DND-41 (cell line): ENCODE measurements around the gene RASD1.

Experiments used
- ATAC-seq: fragments of 200-7000 bp; cut with Tn5 transposase; 3 replicates; pipeline ENCODE4 v1.9.1; 2021; ENCODE audit warnings: low read depth; ENCODE audit not compliant: insufficient read depth
- DNase-seq: peaks from one replicate; pipeline ENCODE4 v3.0.0-alpha.2; 2020
- H2AFZ ChIP-seq: 2 replicates; pipeline ENCODE4 v1.6.0; 2012; ENCODE audit warnings: low read depth, low read length
- H3K27ac ChIP-seq: 2 replicates; pipeline ENCODE4 v1.5.1; 2012; ENCODE audit warnings: low read length, inconsistent platforms
- H3K27me3 ChIP-seq: fragments of 200-600 bp; sonication (generic); 2 replicates; pipeline ENCODE4 v1.6.0; 2012; ENCODE audit warnings: low read length, mild to moderate bottlenecking, inconsistent platforms; ENCODE audit not compliant: insufficient read depth, poor library complexity
- H3K36me3 ChIP-seq: 2 replicates; pipeline ENCODE4 v1.5.1; 2012; ENCODE audit warnings: low read length, inconsistent platforms; ENCODE audit not compliant: insufficient read depth
- H3K4me1 ChIP-seq: 2 replicates; pipeline ENCODE4 v1.5.1; 2012; ENCODE audit warnings: mild to moderate bottlenecking, low read length; ENCODE audit not compliant: insufficient read depth
- H3K4me2 ChIP-seq: 2 replicates; pipeline ENCODE4 v1.6.0; 2012; ENCODE audit warnings: mild to moderate bottlenecking, moderate library complexity, low read length, inconsistent platforms; ENCODE audit not compliant: insufficient read depth
- H3K4me3 ChIP-seq, 2 experiments: fragments of 200-600 bp in 1 of 2; shearing (Covaris generic) in 1 of 2; 2 replicates each; pipeline ENCODE4 v1.5.1; 2012 to 2016; ENCODE audit warnings: inconsistent platforms in 2 of 2, low read length in 2 of 2, mild to moderate bottlenecking in 2 of 2, low read depth in 1 of 2, moderate library complexity in 1 of 2
- H3K79me2 ChIP-seq: 2 replicates; pipeline ENCODE4 v1.6.0; 2012; ENCODE audit warnings: low read length, inconsistent platforms; ENCODE audit not compliant: insufficient read depth
- H3K9ac ChIP-seq: 2 replicates; pipeline ENCODE4 v1.6.0; 2012; ENCODE audit warnings: low read depth, mild to moderate bottlenecking, inconsistent platforms, low read length, moderate library complexity
- H3K9me3 ChIP-seq: 2 replicates; pipeline ENCODE4 v1.5.1; 2012; ENCODE audit warnings: low read length, moderate library complexity, mild to moderate bottlenecking, inconsistent platforms; ENCODE audit not compliant: insufficient read depth, severe bottlenecking
- H4K20me1 ChIP-seq: 2 replicates; pipeline ENCODE4 v1.6.0; 2012; ENCODE audit warnings: low read length; ENCODE audit not compliant: insufficient read depth
- EZH2 ChIP-seq: IDR thresholded peaks from 3 replicates; pipeline ENCODE4 v1.6.1; 2012; ENCODE audit warnings: borderline replicate concordance, low read depth, mild to moderate bottlenecking, moderate library complexity, low read length, inconsistent platforms; ENCODE audit not compliant: severe bottlenecking
- TF ChIP-seq, protein P1 (sequence below): IDR thresholded peaks from 2 replicates; pipeline ENCODE4 v1.5.1; 2012; ENCODE audit warnings: borderline replicate concordance, low read length, moderate library complexity, mild to moderate bottlenecking; ENCODE audit not compliant: poor library complexity, severe bottlenecking; ENCODE audit errors: extremely low read depth

Gene RASD1

GRCh38 chr17:17514361-17514992, 18.3 kb upstream of the RASD1 start:
- H3K4me3 ChIP-seq = no peak overlapping the region
- DNase-seq (no peak), ATAC-seq (no peak)
- no peaks in the 10 kb centered on the region for H3K79me2 ChIP-seq
- H3K27me3 ChIP-seq = no peaks in the 10 kb centered on the region
- TF ChIP-seq EZH2 = no peak
- TF ChIP-seq, protein P1, sequence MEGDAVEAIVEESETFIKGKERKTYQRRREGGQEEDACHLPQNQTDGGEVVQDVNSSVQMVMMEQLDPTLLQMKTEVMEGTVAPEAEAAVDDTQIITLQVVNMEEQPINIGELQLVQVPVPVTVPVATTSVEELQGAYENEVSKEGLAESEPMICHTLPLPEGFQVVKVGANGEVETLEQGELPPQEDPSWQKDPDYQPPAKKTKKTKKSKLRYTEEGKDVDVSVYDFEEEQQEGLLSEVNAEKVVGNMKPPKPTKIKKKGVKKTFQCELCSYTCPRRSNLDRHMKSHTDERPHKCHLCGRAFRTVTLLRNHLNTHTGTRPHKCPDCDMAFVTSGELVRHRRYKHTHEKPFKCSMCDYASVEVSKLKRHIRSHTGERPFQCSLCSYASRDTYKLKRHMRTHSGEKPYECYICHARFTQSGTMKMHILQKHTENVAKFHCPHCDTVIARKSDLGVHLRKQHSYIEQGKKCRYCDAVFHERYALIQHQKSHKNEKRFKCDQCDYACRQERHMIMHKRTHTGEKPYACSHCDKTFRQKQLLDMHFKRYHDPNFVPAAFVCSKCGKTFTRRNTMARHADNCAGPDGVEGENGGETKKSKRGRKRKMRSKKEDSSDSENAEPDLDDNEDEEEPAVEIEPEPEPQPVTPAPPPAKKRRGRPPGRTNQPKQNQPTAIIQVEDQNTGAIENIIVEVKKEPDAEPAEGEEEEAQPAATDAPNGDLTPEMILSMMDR = no peak
- H3K36me3 ChIP-seq = 0 out of 2 replicates have a peak, but pooled peaks cover 3% of the 10 kb centered on the region
- no peak overlapping the region for H3K27ac ChIP-seq
- H3K9me3 ChIP-seq = no peaks in the 10 kb centered on the region
- no peak overlapping the region for H2AFZ ChIP-seq
- no peak overlapping the region for H3K4me2 ChIP-seq
- no peak overlapping the region for H3K9ac ChIP-seq
- H3K4me1 ChIP-seq = peaks cover 13% of the 10 kb centered on the region
- 0 out of 2 replicates have a peak, but pooled peaks cover 3% of the 10 kb centered on the region for H4K20me1 ChIP-seq

DNA sequence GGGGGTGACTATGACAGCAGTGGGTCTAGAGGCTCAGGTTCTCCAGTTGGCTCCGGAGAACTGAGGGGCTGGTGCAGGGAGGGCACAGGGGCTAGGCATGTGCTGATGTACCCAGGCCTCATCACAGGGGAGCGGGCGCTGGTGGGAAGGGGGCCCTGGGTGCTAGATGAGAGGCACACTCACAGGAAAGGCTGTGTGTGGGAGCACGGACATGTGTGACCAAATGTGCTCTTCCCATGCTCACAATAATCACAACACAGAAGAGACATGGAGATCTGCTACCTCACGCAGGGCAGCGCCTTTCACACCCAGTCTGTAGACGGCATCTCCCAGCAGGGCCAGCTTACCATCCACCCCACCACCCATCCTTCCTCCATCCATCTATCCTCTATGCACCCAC, 17.4 kb upstream of the RASD1 start:
- H3K9ac ChIP-seq = no peak overlapping the region
- 0 out of 2 replicates have a peak, but pooled peaks cover 3% of the 10 kb centered on the region for H4K20me1 ChIP-seq
- ATAC-seq = no peak
- no peak overlapping the region for H3K4me2 ChIP-seq
- no peak overlapping the region for H3K27ac ChIP-seq
- H3K9me3 ChIP-seq = no peaks in the 10 kb centered on the region
- no peak for DNase-seq
- H3K79me2 ChIP-seq = no peaks in the 10 kb centered on the region
- H2AFZ ChIP-seq = no peak overlapping the region
- 0 out of 2 replicates have a peak, but pooled peaks cover 2% of the 10 kb centered on the region for H3K36me3 ChIP-seq
- peaks cover 13% of the 10 kb centered on the region for H3K4me1 ChIP-seq
- no peak overlapping the region for H3K4me3 ChIP-seq
- no peaks in the 10 kb centered on the region for H3K27me3 ChIP-seq
- TF ChIP-seq, protein P1 = no peak
- no peak for TF ChIP-seq EZH2

GRCh38 chr17:17512866-17513265, 16.7 kb upstream of the RASD1 start:
- Histone ChIP-seq H3K27me3 (no peaks in the 10 kb centered on the region), H2AFZ (no peak overlapping the region), H3K4me2 (no peak overlapping the region), H3K9ac (no peak overlapping the region), H4K20me1 (no peaks in the 10 kb centered on the region), H3K9me3 (no peaks in the 10 kb centered on the region), H3K36me3 (no peaks in the 10 kb centered on the region), H3K4me3 (no peak overlapping the region), H3K27ac (peak overlapping the region; percentile 45), H3K4me1 (peaks cover 13% of the 10 kb centered on the region), H3K79me2 (no peaks in the 10 kb centered on the region)
- TF ChIP-seq, protein P1 = no peak
- TF ChIP-seq EZH2 = no peak
- no peak for DNase-seq
- ATAC-seq = no peak
